Measurements from ENCODE around the gene PPY.

- TF ChIP-seq CTCF (IDR thresholded peaks at IDR 0.05; ENCODE audit: borderline replicate concordance, extremely low read depth, low read length, poor library complexity, severe bottlenecking) (no peak), EZH2 (IDR thresholded peaks at IDR 0.05; ENCODE audit: borderline replicate concordance, low read depth, low read length, severe bottlenecking) (no peak)
Measured at GRCh38 chr17:43916385-43916784, 25.9 kb downstream of the PPY start.
